GM23248 (cell line): ENCODE results near the gene IDH3B. TPM values are rescaled to one million over a fixed set of nuclear protein-coding genes. Genes with fewer than 3 reads are reported as not detected.
A peak's percentile ranks its signal among the peaks of the same experiment; 100 is the strongest.

ENCODE experiments used
- DNase-seq: peaks from one replicate; pipeline ENCODE4 v3.0.0-alpha.2; 2015
- H2AFZ ChIP-seq: fragments of 200-600 bp; sonication (generic); 2 replicates; pipeline ENCODE4 v1.6.1; 2016; ENCODE audit warnings: antibody characterized with exemption
- H3F3A ChIP-seq: fragments of 200-600 bp; sonication (generic); 2 replicates; pipeline ENCODE4 v1.6.1; 2016; ENCODE audit warnings: mild to moderate bottlenecking, antibody characterized with exemption, mixed run types; ENCODE audit not compliant: insufficient read depth
- H3K27ac ChIP-seq: fragments of 200-600 bp; sonication (generic); 2 replicates; pipeline ENCODE4 v1.5.1; 2016; ENCODE audit warnings: mild to moderate bottlenecking
- H3K27me3 ChIP-seq: fragments of 200-600 bp; sonication (generic); replicated peaks from 2 replicates; pipeline ENCODE4 v1.6.1; 2016; ENCODE audit warnings: mild to moderate bottlenecking; ENCODE audit not compliant: insufficient read depth
- H3K36me3 ChIP-seq: fragments of 200-600 bp; sonication (generic); 2 replicates; pipeline ENCODE4 v1.6.1; 2016; ENCODE audit warnings: low read depth, mild to moderate bottlenecking
- H3K4me1 ChIP-seq: fragments of 200-600 bp; sonication (generic); 2 replicates; pipeline ENCODE4 v1.6.1; 2016; ENCODE audit warnings: mild to moderate bottlenecking; ENCODE audit not compliant: insufficient read depth
- H3K4me2 ChIP-seq: fragments of 200-600 bp; sonication (generic); one replicate; pipeline ENCODE4 v1.6.1; 2016; ENCODE audit warnings: mild to moderate bottlenecking; ENCODE audit not compliant: unreplicated experiment
- H3K4me3 ChIP-seq: fragments of 200-600 bp; sonication (generic); 2 replicates; pipeline ENCODE4 v1.5.1; 2016; ENCODE audit warnings: mild to moderate bottlenecking
- H3K79me2 ChIP-seq: fragments of 200-600 bp; sonication (generic); 2 replicates; pipeline ENCODE4 v1.6.1; 2016; ENCODE audit warnings: mild to moderate bottlenecking; ENCODE audit not compliant: insufficient read depth
- H3K9ac ChIP-seq: fragments of 200-600 bp; sonication (generic); 2 replicates; pipeline ENCODE4 v1.6.1; 2016; ENCODE audit warnings: mild to moderate bottlenecking
- H3K9me2 ChIP-seq: fragments of 200-600 bp; sonication (generic); 2 replicates; pipeline ENCODE4 v1.6.1; 2016; ENCODE audit warnings: mixed run types, mild to moderate bottlenecking, moderate library complexity; ENCODE audit not compliant: insufficient read depth
- H3K9me3 ChIP-seq: fragments of 200-600 bp; sonication (generic); one replicate; pipeline ENCODE4 v1.6.1; 2017; ENCODE audit warnings: low read depth
- H4K20me1 ChIP-seq: fragments of 200-600 bp; sonication (generic); 2 replicates; pipeline ENCODE4 v1.6.0; 2016; ENCODE audit not compliant: insufficient read depth
- EZH2 ChIP-seq: fragments of 200-600 bp; sonication (generic); IDR thresholded peaks from 2 replicates; pipeline ENCODE4 v1.6.1; 2018; ENCODE audit warnings: antibody characterized with exemption, mild to moderate bottlenecking; ENCODE audit not compliant: insufficient read depth, poor library complexity, severe bottlenecking
- EZH2phosphoT487 ChIP-seq: fragments of 200-600 bp; sonication (generic); IDR thresholded peaks from 2 replicates; pipeline ENCODE4 v1.6.1; 2018; ENCODE audit warnings: antibody characterized with exemption, moderate library complexity, mild to moderate bottlenecking, low read depth; ENCODE audit not compliant: insufficient read depth
- WGBS, 2 experiments: methylation state at CpG; one replicate each; pipeline ENCODE4 v1.1.6; 2015 to 2017; ENCODE audit warnings: low lambda C conversion rate in 2 of 2, low coverage in 1 of 2; ENCODE audit errors: missing lambda C conversion rate in 2 of 2; 5-methylcytosine and 5-hydroxymethylcytosine counted together
- in situ Hi-C: fragments of 300-500 bp; cut with MboI; formaldehyde crosslinking; loops from 2 replicates; pipeline ENCODE4 v1.15.0; 2020
- polyA plus RNA-seq: library from polyadenylated mRNA; unstranded; fragments of >200 nt; fragmentation: Nextera tagmentation; extraction: Ambion mirVana; gene quantifications from 2 replicates; pipeline ENCODE4 v1.2.1, GENCODE V29; 2016
- total RNA-seq: library from RNA; depleted of rRNA; stranded (reverse); fragments of >200 nt; shearing (Covaris generic); gene quantifications from 2 replicates; pipeline ENCODE4 v1.2.3, GENCODE V29; 2014; rRNA removed

IDH3B gene
- total RNA-seq (76.3 and 91.1 TPM in 2 replicates), polyA plus RNA-seq (75.6 and 79.5 TPM in 2 replicates)

- peak within 1 kb of the TSS; percentile 75 for H3K4me3 ChIP-seq
- no peaks in the 10 kb centered on the region for H3K27me3 ChIP-seq
- H3K79me2 ChIP-seq = peaks cover 23% of the 10 kb centered on the region
- H3K36me3 ChIP-seq = peaks cover 7% of the 10 kb centered on the region; the same call in 1 of the 2 replicates
- H3K9me2 ChIP-seq = no peaks in the 10 kb centered on the region
- peak within 1 kb of the TSS; percentile 90 for H3K27ac ChIP-seq
- H4K20me1 ChIP-seq = no peaks in the 10 kb centered on the region
- in situ Hi-C loops = no loop called here
- peak within 1 kb of the TSS; percentile 93 for H3K9ac ChIP-seq
- peaks cover 6% of the 10 kb centered on the region for H3K4me1 ChIP-seq
- peak; percentile 97 for DNase-seq
- peak within 1 kb of the TSS; percentile 85 for H2AFZ ChIP-seq
- H3F3A ChIP-seq = peaks cover 11% of the 10 kb centered on the region; the same call in 1 of the 2 replicates
- H3K4me2 ChIP-seq = peak within 1 kb of the TSS; percentile 98
- H3K9me3 ChIP-seq = no peaks in the 10 kb centered on the region
- WGBS, 2 experiments = 6% methylated on average over 48 to 49 of the region's 49 CpGs
- no peak for TF ChIP-seq EZH2
- no peak for TF ChIP-seq EZH2phosphoT487
Measured at GRCh38 chr20:2663887-2664719, at the start of gene IDH3B. Gene IDH3B, minus strand, starts transcription at chr20:2664216. Its CDS starts 28 bp downstream, at chr20:2664188.

GRCh38 chr20:2713285-2713684 is 49.3 kb upstream of the IDH3B start:
- no peak for DNase-seq
- TF ChIP-seq EZH2 = no peak
- no peaks in the 10 kb centered on the region for H3K79me2 ChIP-seq
- no peaks in the 10 kb centered on the region for H3K36me3 ChIP-seq
- H3K4me2 ChIP-seq = no peak overlapping the region
- H3K4me3 ChIP-seq = no peak overlapping the region
- H4K20me1 ChIP-seq = no peaks in the 10 kb centered on the region
- no peaks in the 10 kb centered on the region for H3F3A ChIP-seq
- no peak overlapping the region for H3K9ac ChIP-seq
- H3K27ac ChIP-seq = no peak overlapping the region
- H2AFZ ChIP-seq = no peak overlapping the region
- no peaks in the 10 kb centered on the region for H3K4me1 ChIP-seq
- peaks cover 22% of the 10 kb centered on the region for H3K27me3 ChIP-seq
- no peaks in the 10 kb centered on the region for H3K9me2 ChIP-seq
- WGBS, 2 experiments = 8 to 10% methylated on average over 3 of the region's 3 CpGs
- H3K9me3 ChIP-seq = no peaks in the 10 kb centered on the region
- in situ Hi-C loops = no loop called here

DNA sequence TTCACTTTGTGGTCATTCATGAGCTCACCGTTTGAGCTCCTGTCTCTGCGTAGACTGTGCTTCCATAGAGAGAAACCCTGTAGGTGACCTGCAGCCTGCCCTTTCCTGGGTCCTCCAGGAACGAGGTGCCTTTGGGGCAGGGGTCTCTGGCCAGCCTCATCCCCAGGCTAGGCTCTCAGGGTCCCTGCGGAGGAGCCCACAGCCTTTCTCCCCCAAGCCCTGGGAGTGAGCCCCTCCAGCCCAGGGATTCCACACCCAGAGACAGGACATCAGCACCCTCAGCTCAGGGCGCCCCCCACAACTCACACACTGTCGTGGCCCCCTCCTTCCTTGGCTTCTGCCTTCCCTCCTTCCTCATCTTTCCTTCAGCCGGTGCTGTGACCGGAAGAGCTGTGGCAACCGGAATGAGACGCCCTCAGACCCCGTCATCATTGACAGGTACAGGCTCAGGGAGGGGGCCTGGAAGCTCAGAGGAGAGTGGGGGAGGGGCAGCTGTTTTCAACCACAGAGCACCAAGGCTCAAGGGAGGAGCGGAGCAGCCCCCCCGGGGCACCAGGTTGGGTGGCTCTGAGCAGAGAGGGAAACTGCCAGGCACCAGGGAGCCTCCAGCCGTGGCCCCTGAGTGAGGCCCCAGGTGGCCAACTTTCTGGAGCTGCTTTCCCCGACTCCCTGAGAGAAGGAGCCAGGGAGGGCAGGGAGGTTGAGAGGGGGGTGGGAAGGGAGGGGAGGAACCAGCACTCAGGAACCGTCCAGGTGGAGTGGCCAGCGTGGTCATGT is 45.4 kb upstream of the IDH3B start:
- in situ Hi-C loops = no loop called here
- H3K27me3 ChIP-seq = peaks cover 31% of the 10 kb centered on the region
- no peak for TF ChIP-seq EZH2phosphoT487
- no peak for TF ChIP-seq EZH2

DNA sequence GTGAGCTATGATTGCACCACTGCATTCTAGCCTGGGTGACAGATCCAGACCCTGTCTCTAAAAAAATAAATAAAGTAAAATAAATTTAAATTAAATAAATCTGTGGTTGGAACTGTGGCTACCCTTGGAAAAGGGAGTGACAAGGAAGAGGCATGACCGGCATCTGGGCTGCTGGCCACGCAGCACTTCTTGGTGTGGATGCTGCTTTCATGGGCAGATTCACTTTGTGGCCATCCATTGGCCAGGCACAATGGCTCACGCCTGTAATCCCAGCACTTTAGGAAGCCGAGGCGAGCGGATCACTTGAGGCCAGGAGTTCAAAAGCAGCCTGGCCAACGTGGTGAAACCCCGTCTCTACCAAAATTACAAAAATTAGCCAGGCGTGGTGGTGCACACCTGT is 44.6 kb upstream of the IDH3B start:
- DNase-seq = no peak
- no peaks in the 10 kb centered on the region for H3K79me2 ChIP-seq
- H3K36me3 ChIP-seq = no peaks in the 10 kb centered on the region
- no peak overlapping the region for H3K4me3 ChIP-seq
- H3K9me2 ChIP-seq = no peaks in the 10 kb centered on the region
- peaks cover 32% of the 10 kb centered on the region for H3K27me3 ChIP-seq
- H3K4me2 ChIP-seq = no peak overlapping the region
- H4K20me1 ChIP-seq = no peaks in the 10 kb centered on the region
- no peak overlapping the region for H3K9ac ChIP-seq
- H3F3A ChIP-seq = no peaks in the 10 kb centered on the region
- no peak overlapping the region for H3K27ac ChIP-seq
- no peak overlapping the region for H2AFZ ChIP-seq
- in situ Hi-C loops = no loop called here
- no peaks in the 10 kb centered on the region for H3K9me3 ChIP-seq
- 83 to 88% methylated on average over 9 of the region's 9 CpGs for WGBS, 2 experiments
- H3K4me1 ChIP-seq = no peaks in the 10 kb centered on the region
- TF ChIP-seq EZH2 = no peak
- TF ChIP-seq EZH2phosphoT487 = no peak

More for the DNA sequence above, 45.4 kb upstream of the IDH3B start:
- H3K4me2 ChIP-seq = no peak overlapping the region
- no peak overlapping the region for H3K9ac ChIP-seq
- H3K9me3 ChIP-seq = no peaks in the 10 kb centered on the region
- H2AFZ ChIP-seq = no peak overlapping the region
- H3K36me3 ChIP-seq = no peaks in the 10 kb centered on the region
- 57 to 66% methylated on average over 9 to 17 of the region's 17 CpGs for WGBS, 2 experiments
- H3K4me3 ChIP-seq = no peak overlapping the region
- H3K9me2 ChIP-seq = no peaks in the 10 kb centered on the region
- no peak for DNase-seq
- H3K27ac ChIP-seq = no peak overlapping the region
- H3K4me1 ChIP-seq = no peaks in the 10 kb centered on the region
- H3K79me2 ChIP-seq = no peaks in the 10 kb centered on the region
- no peaks in the 10 kb centered on the region for H3F3A ChIP-seq
- no peaks in the 10 kb centered on the region for H4K20me1 ChIP-seq
